Tibial artery (tissue), 4 donors: Measurements from ENCODE around the gene ARHGDIA.

Experiments used
- DNase-seq, 2 donors: peaks; one replicate each; pipeline ENCODE4 v3.0.0-alpha.2; 2019
- H3K27ac ChIP-seq, 2 donors: fragments of 200-600 bp; sonication (generic) in 1 of 2; 1 replicate in 1 of 2; 2 replicates in 1 of 2; pipeline ENCODE4 v1.5.1; 2018 to 2019; ENCODE audit warnings: mild to moderate bottlenecking in 1 of 2
- H3K27me3 ChIP-seq, 2 donors: fragments of 200-600 bp; sonication (generic) in 1 of 2; one replicate each; pipeline versions ENCODE4 v1.5.1 to v1.6.0; 2016 to 2019
- H3K36me3 ChIP-seq, 3 donors: fragments of 200-600 bp; sonication (generic) in 2 of 3; one replicate each; pipeline ENCODE4 v1.5.1; 2016 to 2019; ENCODE audit warnings: mild to moderate bottlenecking in 2 of 3
- H3K4me1 ChIP-seq, 4 donors: fragments of 200-600 bp; sonication (generic) in 2 of 4; 1 replicate in 3 of 4; 2 replicates in 1 of 4; pipeline ENCODE4 v1.5.1; 2016 to 2019
- H3K4me3 ChIP-seq, 2 donors: fragments of 200-600 bp; sonication (generic) in 1 of 2; 1 replicate in 1 of 2; 2 replicates in 1 of 2; pipeline ENCODE4 v1.5.1; 2018 to 2019; ENCODE audit warnings: mild to moderate bottlenecking in 2 of 2
- H3K9me3 ChIP-seq, 3 donors: fragments of 200-600 bp; sonication (generic) in 1 of 3; one replicate each; pipeline ENCODE4 v1.5.1; 2016 to 2019
- intact Hi-C: fragments of 100-400 bp; cut with DNase I; formaldehyde crosslinking; loops from one replicate; pipeline ENCODE4 v1.15.0; 2023; ENCODE audit warnings: low total_unique reads
- TF ChIP-seq, protein P1 (sequence below), 2 experiments: fragments of 200-600 bp in 1 of 2; fragments of 450-650 bp in 1 of 2; IDR thresholded peaks; one replicate each; pipeline ENCODE4 v1.5.1; 2017 to 2019; ENCODE audit warnings: antibody characterized with exemption in 2 of 2, mild to moderate bottlenecking in 1 of 2, moderate library complexity in 1 of 2

The ARHGDIA gene

DNA sequence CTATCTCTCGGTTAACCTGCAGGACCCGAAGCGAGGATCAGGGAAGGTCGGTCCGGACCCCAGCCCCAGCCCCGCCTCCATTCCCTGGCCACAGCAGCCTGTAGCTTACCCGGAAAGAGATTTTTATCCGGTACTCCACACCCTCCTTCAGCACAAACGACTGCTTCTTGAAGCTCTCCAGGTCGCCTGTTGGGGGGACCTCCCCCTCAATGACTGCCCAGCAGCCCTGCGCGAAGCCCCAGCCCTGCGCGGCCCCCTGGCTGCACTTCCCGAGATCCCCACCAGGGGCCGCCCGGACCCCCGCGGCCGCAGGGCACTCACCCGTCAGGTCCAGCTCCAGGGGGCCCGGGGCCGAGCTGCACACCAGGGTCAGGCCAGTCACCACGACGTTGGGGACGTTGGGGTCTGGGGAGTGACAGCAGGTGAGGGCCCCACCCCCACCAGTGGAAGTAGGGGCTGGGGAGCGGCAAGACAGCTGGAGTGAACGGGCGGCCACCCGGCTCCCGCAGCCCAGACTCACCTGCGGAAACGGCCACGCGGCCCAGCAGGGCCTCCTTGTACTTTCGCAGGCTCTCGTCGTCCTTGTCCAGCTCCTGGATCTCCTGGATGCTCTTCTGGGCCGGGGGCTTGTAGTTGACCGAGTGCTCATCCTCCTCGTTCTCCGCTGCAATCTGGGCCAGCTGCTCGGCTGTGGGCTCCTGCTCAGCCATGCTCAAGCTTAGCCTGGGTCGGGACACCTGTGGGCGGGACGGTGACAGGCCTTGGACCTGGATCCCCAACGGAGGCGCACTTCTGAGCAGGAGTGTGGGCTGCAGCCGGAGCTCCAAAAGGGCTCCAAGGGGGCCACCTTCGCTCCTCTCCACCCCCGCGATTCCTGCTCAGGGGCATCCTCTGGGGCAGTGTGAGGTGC is 1.7 kb downstream of the ARHGDIA start:
- H3K4me1 ChIP-seq, result peaks cover 0 to 59% (median 32%) of the 10 kb centered on the region in 4 donors
- TF ChIP-seq, protein P1, sequence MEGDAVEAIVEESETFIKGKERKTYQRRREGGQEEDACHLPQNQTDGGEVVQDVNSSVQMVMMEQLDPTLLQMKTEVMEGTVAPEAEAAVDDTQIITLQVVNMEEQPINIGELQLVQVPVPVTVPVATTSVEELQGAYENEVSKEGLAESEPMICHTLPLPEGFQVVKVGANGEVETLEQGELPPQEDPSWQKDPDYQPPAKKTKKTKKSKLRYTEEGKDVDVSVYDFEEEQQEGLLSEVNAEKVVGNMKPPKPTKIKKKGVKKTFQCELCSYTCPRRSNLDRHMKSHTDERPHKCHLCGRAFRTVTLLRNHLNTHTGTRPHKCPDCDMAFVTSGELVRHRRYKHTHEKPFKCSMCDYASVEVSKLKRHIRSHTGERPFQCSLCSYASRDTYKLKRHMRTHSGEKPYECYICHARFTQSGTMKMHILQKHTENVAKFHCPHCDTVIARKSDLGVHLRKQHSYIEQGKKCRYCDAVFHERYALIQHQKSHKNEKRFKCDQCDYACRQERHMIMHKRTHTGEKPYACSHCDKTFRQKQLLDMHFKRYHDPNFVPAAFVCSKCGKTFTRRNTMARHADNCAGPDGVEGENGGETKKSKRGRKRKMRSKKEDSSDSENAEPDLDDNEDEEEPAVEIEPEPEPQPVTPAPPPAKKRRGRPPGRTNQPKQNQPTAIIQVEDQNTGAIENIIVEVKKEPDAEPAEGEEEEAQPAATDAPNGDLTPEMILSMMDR (IDR thresholded peaks at IDR 0.05), result peak; percentile 77 to 82
- intact Hi-C loops, result loop anchor here (2.0 kb wide), 1 partner anchor 53 kb away; no protein-coding TSS in a partner anchor
- no peaks in the 10 kb centered on the region for H3K9me3 ChIP-seq
- H3K27me3 ChIP-seq, result no peaks in the 10 kb centered on the region
- H3K27ac ChIP-seq, result peak overlapping the region; percentile 87 to 97
- H3K4me3 ChIP-seq, result peak overlapping the region; percentile 61 to 94
- H3K36me3 ChIP-seq, result peaks cover 7 to 49% (median 22%) of the 10 kb centered on the region in 3 donors
- DNase-seq, result no peak

- Histone ChIP-seq H3K4me1 (peaks cover 0 to 65% (median 32%) of the 10 kb centered on the region in 4 donors), H3K27ac (peak overlapping the region; percentile 87 to 97), H3K27me3 (no peaks in the 10 kb centered on the region), H3K4me3 (no peak overlapping the region), H3K36me3 (peaks cover 7 to 55% (median 22%) of the 10 kb centered on the region in 3 donors), H3K9me3 (no peaks in the 10 kb centered on the region)
- intact Hi-C loops, result loop anchor here (2.0 kb wide), 1 partner anchor 54 kb away; no protein-coding TSS in a partner anchor
- TF ChIP-seq, protein P1 (IDR thresholded peaks at IDR 0.05), result no peak
- peak in 1 of 2 donors; percentile 73 for DNase-seq
Observed at GRCh38 chr17:81868674-81869220, 2.4 kb downstream of the ARHGDIA start.

- H3K27me3 ChIP-seq, result no peaks in the 10 kb centered on the region
- peak overlapping the region; percentile 87 to 97 for H3K27ac ChIP-seq
- peaks cover 0 to 67% (median 32%) of the 10 kb centered on the region in 4 donors for H3K4me1 ChIP-seq
- intact Hi-C loops, result loop anchor here (2.0 kb wide), 1 partner anchor 55 kb away; no protein-coding TSS in a partner anchor
- no peaks in the 10 kb centered on the region for H3K9me3 ChIP-seq
- DNase-seq, result no peak
- TF ChIP-seq, protein P1 (IDR thresholded peaks at IDR 0.05), result no peak
- H3K36me3 ChIP-seq, result peaks cover 7 to 62% (median 22%) of the 10 kb centered on the region in 3 donors
- no peak overlapping the region for H3K4me3 ChIP-seq
Observed at GRCh38 chr17:81867991-81868673, 3.0 kb downstream of the ARHGDIA start.

DNA sequence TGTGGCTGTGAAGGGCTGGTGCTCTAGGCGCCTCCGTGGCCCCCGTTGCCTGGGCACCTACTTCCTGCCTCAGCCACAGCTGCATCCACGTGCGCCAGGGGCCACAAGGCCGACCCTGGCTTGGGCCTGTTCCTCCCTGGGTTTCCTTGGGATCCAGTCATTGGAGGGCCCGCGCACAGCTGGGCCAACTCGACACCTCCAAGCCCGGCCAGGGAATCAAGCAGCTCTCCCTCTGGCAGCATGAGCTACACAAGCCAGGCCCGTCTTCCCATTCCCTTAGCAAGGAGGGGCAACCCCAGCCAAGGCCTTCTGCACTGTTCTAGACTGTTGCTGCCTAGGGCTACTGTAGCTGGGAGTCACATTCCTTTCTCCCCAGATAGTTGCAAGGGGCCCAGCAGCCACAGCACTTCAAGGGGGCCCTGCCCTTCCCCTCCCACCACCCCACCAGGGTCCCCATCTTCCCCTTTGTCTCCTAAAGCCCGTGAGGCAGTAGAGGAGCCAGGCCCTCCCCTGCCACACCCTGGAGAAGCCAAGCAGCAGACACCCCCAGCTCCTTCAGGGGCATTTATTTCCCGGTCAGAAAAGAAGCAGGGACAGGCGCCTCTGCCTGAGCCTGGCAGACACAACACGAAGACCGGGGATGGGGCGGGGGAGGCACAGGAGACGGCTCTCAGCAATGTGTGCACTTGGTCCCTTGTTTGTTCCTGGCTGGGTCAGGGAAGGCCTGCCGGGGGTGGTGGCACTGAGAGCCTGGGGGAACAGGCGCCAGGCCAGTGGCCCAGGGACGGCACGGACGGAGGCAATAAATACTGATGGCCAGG is 3.8 kb downstream of the ARHGDIA start:
- H3K4me1 ChIP-seq, result peaks cover 0 to 62% (median 32%) of the 10 kb centered on the region in 4 donors
- H3K4me3 ChIP-seq, result no peak overlapping the region
- intact Hi-C loops, result no loop called here
- TF ChIP-seq, protein P1 (IDR thresholded peaks at IDR 0.05), result no peak
- peaks cover 7 to 62% (median 22%) of the 10 kb centered on the region in 3 donors for H3K36me3 ChIP-seq
- DNase-seq, result no peak
- no peaks in the 10 kb centered on the region for H3K9me3 ChIP-seq
- H3K27ac ChIP-seq, result peak overlapping the region; percentile 87 to 97
- H3K27me3 ChIP-seq, result no peaks in the 10 kb centered on the region
